ENCODE results near the gene GRIK3.
"Not testable (repeated sequence)": the region's sequence is repeated elsewhere in the genome, so short reads cannot be mapped to it uniquely, and the experiment has no call there.

GRIK3 gene

DNA sequence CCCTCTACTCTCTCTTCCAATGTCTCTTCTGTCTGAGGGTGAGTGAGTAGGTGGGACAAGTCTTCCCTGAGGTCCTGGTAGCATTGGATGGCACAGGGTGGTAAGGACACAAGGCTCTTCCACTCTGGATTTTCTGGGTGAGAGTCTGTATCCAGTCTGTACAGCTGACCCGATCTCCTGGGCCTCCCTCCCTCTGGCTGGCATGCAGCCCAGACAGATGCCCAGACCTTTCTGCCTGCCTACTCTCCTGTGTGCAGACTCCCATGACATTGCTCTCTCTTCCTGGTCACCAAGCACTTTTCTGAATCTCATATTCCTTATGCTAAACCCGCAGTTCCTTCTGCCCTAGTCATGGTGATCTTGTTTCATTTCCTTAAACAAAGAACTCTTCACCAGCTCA is 100.3 kb downstream of the GRIK3 start:
- no peak for DNase-seq

DNA sequence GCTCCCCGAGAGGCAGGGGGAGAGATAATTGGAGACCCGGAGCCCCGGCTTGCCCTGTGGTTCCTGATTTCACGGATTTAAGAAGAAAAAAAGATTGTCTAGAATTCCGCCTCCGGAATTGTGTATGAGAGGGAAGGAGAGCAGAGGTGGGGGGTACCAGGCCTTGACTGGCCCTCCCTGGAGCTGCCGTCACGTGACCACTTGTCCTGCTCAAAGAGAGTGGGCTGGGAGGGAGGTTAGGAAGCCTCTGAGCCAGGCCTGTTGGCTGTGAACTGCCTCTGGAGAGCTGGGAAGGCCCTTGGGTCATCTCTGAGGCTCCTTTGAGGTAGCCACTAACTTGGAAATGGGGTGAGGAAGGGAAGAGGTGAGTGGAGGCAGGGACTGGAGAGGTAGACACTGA is 106.5 kb downstream of the GRIK3 start:
- no peak for DNase-seq

DNA sequence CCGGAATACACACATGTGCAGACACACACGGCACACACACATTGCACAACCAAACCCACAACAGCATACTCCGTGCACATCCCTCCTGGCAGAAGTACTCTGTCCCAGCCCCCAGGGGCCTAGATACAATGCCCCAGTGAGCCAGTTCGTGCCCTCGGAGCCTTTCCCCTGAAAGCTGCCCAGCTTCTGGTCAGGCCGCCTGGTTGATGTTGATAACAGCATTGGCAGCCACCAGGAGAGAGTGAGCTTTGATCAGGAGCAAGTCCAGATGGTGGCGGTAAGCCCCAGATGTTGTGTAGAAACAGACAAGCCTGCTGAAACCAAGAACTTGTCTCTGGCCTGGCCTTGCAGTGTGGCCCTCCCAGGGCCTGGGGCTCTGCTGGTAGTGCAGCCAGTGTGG is 109.1 kb downstream of the GRIK3 start:
- DNase-seq, result no peak

DNA sequence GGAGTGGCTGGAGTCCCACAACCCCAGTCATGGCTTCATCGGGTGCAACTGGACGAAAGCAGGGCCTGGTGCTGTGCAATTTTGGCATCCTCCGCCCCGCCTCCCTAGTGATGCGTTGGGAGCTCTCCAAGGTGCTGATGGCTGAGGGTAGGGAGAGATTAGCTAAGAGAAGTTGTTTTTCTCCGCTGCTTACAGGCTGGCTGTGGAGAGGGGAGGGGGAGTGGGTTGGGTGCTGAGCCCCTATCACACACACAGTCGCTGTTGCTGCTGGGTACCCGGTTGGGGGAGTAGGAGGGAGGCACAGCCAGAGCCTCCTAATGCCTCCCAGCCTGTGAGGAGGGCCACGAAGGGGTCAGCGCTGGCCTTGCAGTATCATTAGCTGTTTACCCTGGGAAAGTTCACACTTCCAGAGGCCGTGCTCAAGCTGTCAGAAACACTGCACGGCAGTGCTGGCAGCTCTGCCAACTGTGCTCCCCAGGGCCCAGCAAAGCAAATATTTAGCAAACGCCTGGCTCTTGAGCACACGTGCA is 110.0 kb downstream of the GRIK3 start:
- no peak for DNase-seq

DNA sequence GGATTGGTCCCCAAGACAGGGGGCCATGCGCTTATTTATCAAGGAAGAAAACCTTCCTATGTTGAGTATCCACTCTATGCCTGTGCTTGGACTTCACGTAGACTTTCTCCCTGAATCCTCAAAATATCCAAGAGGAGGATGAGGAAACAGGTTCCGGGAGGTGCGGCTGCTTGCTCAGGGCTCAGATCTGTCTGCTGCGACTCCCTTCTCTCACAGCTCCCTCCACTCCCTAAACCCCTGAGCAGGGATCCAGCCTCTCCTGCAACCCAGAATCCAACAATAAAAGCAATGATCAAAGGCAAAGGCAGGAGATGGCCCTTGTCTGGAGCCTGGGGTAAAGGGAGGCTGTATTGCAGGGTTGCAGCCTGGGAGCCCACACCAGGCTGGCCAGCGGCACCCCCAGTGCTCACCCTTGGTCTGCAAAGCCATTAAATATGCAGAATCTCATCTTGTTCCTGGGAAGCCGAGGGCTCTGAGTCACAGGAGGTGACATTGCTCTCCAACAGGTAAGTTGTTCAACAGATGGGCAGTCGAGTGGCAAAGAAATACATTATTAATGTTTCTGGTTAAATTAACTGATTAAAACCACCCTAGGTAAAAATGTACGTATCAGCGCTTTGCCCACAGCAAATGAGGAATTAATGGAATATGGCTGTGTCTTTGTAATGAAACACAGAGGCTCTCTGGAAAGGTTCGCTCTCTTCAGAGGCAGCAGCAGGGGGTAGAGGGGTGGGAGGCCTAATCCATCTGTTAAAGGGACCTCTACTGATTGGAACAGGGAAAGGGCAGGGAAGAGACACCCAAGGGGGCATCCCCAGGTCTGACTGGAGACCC is 111.5 kb downstream of the GRIK3 start:
- DNase-seq, result no peak

DNA sequence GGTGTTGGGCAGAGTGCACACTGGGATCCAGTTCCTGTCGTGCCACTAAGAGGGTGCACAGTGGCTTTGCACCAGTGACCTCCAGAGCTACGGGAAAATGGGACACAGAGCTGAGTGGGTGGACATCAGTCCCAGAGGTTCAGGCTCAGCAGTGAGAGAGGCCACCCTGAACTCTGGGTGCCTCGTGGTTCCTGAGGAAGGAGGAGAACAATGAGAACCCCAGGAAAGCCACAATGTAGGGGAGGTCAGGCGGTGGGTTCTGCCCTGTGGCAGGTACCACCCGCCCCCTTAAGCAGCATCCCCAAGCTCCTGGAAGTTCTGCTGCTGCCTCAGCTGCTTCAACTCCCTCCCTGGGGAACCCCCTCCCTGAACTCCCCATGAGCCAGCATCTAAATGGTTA is 112.2 kb downstream of the GRIK3 start:
- no peak for DNase-seq

DNA sequence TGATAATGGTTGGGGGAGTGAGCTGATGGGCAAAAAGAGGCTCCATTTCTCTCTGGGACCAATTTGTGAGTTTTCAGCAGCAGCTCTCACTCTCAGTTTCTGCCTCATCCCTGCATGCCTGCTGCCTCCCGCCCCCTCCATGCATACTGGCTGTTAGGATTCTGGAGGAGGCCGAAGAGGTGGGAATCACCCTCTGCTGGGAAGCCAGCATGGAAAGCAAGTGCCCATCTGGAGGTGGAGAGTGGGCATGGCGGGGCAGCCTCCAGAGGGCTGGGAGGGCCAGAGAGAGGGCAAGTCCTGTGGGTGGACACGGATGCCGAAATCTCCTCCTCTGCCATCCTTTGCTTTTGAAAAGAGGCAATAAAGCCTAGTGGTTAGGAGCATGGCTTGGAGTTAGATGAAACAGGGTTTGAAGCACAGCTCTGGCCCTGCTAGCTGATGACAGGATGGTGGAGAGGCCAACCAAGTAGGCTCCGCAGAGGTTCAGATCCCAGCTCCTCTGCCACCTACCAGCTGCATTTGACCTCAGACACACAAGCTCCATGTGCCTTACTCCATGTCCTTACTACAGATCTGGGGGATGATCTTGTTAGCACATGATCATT is 113.4 kb downstream of the GRIK3 start:
- no peak for DNase-seq

DNA sequence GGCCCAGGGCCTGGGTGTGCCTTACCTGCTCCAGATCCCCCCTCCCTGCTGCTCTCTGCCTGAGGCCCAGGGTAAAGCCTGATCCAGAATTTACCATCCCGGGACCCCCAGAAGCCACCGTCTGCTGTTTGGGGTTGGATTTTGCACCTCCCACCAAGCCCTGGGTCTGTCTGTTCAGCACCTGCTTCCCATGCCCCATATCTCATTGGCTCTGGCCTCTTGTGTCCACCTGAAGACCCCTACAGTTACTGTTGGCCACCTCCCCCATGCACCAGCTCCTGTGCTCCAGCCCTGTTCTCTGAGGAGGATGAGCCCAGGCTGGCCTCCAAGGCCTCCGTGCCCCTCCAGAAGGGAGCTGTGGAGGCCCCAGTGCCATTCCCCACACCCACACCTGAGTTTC is 113.9 kb downstream of the GRIK3 start:
- no peak for DNase-seq

DNA sequence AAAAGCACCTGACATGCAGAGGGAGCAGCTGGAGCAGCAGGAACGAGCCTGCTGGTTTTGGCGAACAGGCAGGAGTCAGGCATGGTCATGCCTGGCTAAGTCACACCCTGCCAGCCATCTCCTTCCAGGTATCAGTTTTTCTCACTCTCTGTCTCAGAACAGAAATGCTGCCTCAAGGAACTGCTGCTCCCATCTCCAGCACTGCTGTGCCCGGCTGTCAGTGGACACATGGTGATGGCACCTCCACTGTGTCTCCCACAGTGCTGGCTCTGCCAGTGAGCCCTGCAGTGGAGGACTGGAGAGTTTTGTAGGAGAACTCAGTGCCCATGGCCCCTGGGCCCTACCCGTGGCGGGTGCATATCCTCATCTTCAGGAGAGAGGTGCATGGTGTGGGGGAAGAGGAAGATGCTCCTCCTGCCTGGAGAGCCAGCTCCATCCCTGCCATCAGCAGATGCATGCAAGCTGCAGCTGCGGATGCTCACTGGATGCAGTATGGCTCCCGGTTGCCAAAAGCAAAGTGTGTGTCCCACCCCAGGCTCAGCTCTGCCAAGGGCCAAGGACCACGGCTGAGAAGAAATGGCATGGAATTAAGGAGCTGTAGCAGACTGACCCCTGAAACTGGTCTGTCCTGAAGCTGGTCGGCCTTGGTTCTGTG is 114.7 kb downstream of the GRIK3 start:
- DNase-seq, result no peak

DNA sequence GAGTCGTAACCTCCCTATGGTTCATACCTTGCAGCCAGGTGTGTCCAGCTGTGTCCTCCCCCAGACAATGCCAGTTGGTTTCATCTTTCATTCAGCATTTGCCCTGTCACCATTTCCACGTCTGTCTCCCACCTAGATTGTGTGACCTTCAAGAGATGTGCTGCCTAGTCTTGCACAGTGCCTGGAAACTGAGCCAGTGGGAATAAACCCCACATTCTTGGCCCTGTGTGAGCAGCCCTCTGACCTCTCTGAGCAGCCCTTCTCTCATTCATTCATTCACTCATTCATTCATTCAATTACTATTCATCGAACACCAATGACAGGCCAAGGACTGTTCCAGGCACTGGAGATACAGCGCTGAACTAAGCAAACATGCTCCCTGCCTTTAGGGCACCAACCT is 115.7 kb downstream of the GRIK3 start:
- DNase-seq, result no peak

DNA sequence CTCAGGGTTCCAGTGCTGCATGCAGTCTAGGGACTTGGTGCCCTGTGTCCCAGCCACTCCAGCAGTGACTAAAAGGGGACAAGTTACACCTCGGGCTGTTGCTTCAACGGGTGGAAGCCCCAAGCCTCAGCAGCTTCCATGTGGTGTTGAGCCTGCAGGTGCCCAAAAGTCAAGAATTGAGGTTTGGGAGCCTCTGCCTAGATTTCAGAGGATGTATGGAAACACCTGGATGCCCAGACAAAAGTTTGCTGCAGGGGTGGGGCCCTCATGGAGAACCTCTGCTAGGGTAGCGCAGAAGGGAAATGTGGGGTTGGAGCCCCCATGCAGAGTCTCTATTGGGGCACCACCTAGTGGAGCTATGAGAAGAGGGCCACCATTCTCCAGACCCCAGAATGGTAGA is 117.8 kb downstream of the GRIK3 start:
- DNase-seq, result not testable (repeated sequence)

DNA sequence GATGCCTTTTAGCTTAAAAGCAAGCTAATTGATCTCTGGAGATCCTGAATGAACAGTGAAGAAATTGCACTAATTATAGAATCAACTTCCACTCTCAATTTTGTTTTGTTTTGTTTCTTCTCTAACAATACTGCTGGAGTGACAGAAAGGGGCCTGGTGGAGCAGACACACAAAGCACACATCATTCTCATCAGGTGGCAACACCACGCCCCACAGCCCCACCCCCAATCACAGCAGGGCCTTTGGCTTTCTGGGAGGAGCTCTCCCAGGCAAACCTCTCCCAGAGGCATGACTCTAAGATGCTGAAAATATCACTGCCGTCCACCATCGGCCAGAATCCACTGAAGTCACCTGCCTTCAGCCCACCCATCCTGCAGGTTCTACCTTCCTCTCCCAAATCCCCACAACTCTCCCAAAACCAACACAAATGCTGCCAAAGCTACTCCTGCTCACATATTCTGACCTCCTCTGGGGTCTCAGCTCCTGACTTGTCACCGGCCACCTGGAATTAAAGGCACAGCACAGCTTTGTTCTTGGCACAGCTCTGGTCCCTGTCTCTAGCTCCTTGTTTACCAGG is 120.7 kb downstream of the GRIK3 start:
- no peak for DNase-seq

DNA sequence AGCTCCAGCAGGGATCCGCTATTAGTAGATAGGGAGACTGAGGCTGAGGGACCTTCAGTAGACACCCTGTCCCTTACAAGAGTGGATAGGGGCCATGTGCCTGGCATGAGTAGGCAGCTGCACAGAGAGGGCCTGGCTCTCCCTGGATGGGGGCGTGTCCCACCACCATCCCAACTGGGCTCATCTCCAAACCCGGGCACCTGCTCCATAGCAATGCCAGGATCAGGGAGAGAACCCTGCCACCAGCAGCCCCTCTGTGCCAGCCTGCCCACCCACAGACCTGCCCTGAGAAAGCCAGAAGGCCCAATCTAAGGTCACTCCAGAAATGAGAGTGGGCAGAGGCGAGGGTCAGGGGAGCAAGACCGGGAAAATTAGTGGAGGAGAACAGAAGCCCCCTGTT is 121.3 kb downstream of the GRIK3 start:
- no peak for DNase-seq

DNA sequence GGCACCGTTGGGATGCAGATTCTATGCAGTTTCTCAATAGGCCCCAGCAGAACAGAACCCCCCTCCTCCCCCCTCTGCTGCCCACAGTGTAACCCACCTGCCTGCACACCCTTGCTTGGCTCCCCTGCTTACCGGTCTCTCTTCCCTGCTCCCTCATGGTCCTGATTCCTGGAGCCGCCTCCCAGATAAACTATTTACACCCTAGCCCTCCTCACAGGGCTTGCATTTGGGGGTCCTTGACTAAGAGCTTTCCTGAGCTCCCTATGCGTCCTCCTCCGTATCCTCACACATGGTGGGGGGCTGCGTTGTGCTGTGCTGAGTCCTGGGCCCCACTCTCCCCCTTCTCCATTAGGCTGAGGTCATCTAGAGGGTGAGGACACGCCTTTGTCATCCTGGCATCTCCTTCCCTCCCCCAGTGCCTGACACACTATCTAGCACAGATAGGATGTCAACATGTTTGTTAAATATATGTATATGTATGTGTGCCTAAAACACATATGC is 121.9 kb downstream of the GRIK3 start:
- no peak for DNase-seq

DNA sequence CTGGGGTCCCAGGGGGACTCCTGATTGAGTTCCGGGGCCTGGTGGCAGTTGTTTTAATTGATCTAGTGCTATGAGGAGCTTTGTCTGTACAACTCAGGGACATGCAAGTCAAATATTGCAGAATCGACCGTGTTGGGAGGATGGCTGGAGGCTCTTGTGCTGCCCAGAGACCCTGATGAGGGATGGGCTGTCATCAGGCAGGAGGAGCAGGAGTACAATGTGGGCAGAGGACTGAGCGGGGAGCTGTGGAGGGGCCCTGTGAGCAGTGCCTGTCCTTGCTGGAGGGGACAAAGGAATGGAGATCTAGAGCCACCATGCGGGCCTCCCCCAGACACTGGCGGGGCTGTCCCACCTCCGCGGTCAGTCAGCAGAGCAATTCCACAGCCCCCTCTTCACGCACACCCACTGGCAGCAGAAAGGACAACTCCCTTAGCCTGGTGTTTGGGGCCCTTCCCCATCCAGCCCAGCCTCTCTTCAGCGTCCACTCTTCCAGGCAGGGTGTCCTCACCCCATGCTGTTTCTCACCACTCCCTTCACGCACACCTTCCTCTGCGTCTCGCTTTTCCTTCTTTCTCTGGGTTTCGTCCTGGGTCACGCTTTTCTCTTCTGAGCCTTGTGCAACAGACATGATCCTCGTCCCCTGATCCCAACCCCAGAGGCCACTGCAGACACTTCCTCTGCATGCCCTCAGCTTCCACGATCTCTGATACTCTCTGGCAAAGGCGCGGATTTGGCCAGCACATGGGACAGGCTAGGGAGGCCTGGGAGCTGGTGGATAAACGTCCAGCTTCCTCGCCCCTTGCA is 122.6 kb downstream of the GRIK3 start:
- no peak for DNase-seq

DNA sequence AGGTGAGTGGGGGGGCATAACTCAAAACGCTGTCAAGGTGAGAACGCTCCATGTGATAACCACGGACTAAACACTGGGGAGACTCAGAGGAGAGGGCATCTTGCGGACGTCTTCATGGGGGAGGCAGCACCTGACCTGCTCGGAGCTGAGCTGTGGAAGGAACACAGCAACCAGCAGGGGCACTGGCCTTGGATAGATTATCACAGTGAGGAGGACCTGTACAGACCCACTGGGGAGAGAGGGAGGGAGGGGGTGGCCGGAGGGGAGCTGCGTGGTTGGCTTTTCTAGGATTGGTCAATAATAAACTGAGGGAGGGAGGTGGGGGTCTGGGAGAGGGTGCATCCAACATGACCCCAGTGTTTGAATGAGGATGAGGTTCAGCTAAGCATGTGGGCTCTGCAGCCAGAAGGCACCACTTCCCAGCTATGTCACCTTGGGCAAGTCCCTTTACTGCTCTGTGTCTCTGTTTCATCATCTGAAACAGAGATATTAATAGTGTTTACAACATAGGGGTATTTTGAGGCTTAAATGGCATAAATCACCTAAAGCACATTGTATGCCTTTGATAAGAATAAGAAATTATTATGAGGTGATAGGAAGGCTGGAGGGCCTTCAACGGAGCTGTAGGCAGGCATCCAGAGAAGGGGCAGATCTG is 123.3 kb downstream of the GRIK3 start:
- DNase-seq, result no peak

DNA sequence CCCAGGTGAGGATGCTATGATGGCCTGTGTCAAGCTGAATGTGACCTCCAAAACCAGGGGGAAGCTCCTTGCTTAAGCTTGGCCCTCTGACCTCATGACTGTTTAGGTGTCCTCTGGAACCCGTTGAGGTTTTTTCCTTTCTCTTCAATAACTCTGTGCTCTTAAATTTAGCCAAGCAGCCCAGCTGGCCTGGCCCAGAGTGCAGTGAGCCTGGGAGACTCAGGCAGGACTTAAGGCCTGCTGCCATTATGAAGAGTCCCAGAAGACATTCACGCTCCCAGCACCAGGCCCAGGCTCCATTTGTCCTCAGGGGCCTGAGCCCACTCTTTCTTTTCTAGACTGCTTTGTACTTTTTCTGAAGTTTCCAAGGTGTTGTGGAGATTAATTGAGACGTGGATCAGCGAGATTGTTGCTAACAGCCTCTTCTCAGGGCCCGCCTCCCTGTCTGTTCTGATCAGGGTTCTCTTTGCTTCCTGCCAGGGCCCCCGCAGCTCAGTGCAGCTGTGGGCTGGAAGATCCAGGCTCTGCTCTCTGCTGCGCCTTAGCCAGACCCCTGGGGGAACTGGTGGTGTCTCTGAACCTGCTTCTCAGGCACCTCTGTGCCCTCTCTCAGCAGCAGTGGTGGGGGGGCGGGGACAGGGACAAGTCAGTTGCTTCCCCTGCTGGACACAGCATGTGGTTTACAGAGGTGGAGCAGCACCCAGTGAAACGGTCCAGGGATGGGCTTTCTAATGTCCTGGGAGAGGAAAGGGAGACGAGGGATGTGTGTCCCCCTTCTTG is 124.2 kb downstream of the GRIK3 start:
- no peak for DNase-seq

DNA sequence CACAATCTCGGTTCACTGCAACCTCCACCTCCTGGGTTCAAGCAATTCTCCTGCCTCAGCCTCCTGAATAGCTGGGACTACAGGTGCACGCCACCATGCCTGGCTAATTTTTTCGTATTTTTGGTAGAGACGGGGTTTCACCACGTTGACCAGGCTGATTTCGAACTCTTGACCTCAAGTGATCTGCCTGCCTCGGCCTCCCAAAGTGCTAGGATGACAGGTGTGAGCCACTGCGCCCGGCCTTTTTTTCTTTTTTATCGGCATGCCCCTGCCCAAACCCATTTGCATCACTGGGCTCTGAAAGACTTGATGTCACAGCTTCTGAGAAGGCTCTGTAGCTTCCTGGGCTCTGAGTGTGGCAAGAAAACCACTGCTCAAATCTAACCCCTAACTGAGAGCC is 125.0 kb downstream of the GRIK3 start:
- not testable (repeated sequence) for DNase-seq

DNA sequence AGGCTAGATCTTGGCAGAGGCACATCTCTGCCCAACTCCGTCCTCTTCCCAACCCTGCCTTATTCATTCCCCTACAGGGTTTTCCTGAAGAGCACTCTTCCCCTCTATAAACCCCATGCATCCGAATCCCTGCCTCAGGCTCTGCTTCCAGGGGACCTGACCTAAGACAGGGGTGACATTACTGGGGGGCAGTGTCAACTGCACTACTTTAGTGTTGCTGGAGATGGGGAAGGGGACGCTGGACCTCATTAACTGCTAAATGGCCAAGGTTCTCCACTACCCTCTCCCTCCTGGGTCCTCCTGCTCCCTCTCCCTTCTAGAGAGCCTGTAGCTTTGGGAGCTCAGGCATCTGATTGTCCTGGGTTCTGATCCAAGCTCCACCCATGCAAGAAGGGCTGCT is 126.2 kb downstream of the GRIK3 start:
- DNase-seq, result no peak

DNA sequence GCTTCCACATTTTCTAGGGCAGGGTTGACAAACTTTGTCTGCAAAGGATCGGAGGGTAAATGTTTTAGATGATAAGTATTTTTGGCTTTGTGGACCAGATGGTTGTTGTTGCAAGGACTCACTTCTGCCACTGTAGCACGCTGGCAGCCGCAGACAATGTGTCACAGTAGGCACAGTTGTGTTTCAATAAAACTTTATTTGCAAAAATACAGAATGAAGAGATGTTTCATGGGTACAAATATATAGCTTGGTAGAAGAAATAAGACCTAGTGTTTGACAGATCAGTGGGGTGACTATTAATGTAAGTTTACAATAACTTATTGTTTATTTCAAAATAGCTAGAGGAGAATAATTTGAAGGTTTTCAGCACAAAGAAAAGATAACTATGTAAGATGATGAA is 127.8 kb downstream of the GRIK3 start:
- no peak for DNase-seq

DNA sequence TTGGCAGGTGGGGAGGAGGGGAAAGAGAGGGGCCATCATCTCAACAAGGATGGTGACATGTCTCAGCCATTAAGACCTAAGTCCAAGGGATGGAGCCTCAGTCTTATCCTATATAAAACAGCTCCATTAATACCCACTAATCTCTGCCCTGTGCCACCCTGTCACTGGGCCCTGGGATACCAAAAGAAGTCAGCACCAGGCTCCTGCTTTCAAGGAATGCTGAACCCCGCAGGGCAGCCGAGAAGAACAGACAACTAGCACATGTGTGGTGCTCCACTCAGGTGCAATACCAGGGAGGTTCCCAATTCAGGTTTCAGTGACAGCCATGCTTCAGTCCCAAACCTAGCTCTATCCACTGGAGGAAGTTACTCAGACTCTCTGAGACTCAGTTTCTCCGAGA is 128.4 kb downstream of the GRIK3 start:
- DNase-seq, result no peak

All from GF-D8 (cell line).